Naive B cell (primary cell): ENCODE results near the gene MYO1D. TPM values are rescaled to one million over a fixed set of nuclear protein-coding genes. Genes with fewer than 3 reads are reported as not detected.

ENCODE experiments used
- ATAC-seq, 2 donors: fragments of 150-1000 bp; cut with Tn5 transposase; 2 replicates each; pipeline ENCODE4 v1.10.0; 2021; ENCODE audit warnings: low read depth in 2 of 2, mild to moderate bottlenecking in 2 of 2, moderate library complexity in 2 of 2
- DNase-seq: peaks from one replicate; pipeline ENCODE4 v3.0.0; 2022
- H3K27ac Mint-ChIP-seq, 6 donors: one replicate each; pipeline ENCODE4 v1.8.0; 2020 to 2022; ENCODE audit warnings: mild to moderate bottlenecking in 6 of 6, mixed read lengths in 6 of 6, moderate library complexity in 5 of 6, inconsistent platforms in 2 of 6
- H3K27me3 Mint-ChIP-seq, 3 donors: one replicate each; pipeline ENCODE4 v1.8.0; 2021 to 2022; ENCODE audit warnings: mixed read lengths in 3 of 3, mild to moderate bottlenecking in 1 of 3
- H3K36me3 Mint-ChIP-seq, 2 donors: one replicate each; pipeline ENCODE4 v1.8.0; 2020 to 2022; ENCODE audit warnings: mixed read lengths in 2 of 2, inconsistent platforms in 1 of 2, mild to moderate bottlenecking in 1 of 2
- H3K4me1 Mint-ChIP-seq, 3 donors: one replicate each; pipeline ENCODE4 v1.8.0; 2020 to 2022; ENCODE audit warnings: mixed read lengths in 3 of 3, inconsistent platforms in 1 of 3, mild to moderate bottlenecking in 1 of 3, moderate library complexity in 1 of 3
- H3K4me3 Mint-ChIP-seq, 8 donors: one replicate each; pipeline ENCODE4 v1.8.0; 2020 to 2022; ENCODE audit warnings: mild to moderate bottlenecking in 8 of 8, mixed read lengths in 8 of 8, moderate library complexity in 8 of 8, inconsistent platforms in 2 of 8
- H3K9me3 Mint-ChIP-seq, 7 donors: one replicate each; pipeline ENCODE4 v1.8.0; 2020 to 2022; ENCODE audit warnings: mixed read lengths in 7 of 7, mild to moderate bottlenecking in 5 of 7, inconsistent platforms in 2 of 7, moderate library complexity in 1 of 7
- polyA plus RNA-seq, 6 donors: library from polyadenylated mRNA; unstranded; fragments of 300-500 nt; fragmentation: Illumina TruSeq; gene quantifications; one replicate each; pipeline ENCODE4 v1.2.3, GENCODE V29; 2021; ENCODE audit warnings: low read depth in 6 of 6

MYO1D gene
- polyA plus RNA-seq, 6 donors from 2014 or later: 1.9 to 3.7 (median 2.6) TPM

- Mint-ChIP-seq H3K9me3 (no peaks in the 10 kb centered on the region), H3K4me3 (no peak overlapping the region), H3K27ac (peak overlapping the region in 5 of 6 donors; percentile 5 to 95 (median 63)), H3K4me1 (peaks cover 4 to 22% (median 18%) of the 10 kb centered on the region in 3 donors), H3K36me3 (peaks cover 8 to 25% of the 10 kb centered on the region in 2 donors), H3K27me3 (no peaks in the 10 kb centered on the region)
- no peak for ATAC-seq
- DNase-seq: no peak
Observed at GRCh38 chr17:32481193-32481592, 395.7 kb downstream of the MYO1D start.

GRCh38 chr17:32479074-32479617 lies 397.8 kb downstream of the MYO1D start:
- peaks cover 4 to 14% (median 9%) of the 10 kb centered on the region in 3 donors for H3K4me1 Mint-ChIP-seq

GRCh38 chr17:32477220-32477619 lies 399.7 kb downstream of the MYO1D start:
- H3K4me1 Mint-ChIP-seq: peaks cover 0 to 4% (median 0%) of the 10 kb centered on the region in 3 donors
- no peaks in the 10 kb centered on the region for H3K27me3 Mint-ChIP-seq
- peaks cover 13 to 36% of the 10 kb centered on the region in 2 donors for H3K36me3 Mint-ChIP-seq
- no peak for DNase-seq
- no peaks in the 10 kb centered on the region for H3K9me3 Mint-ChIP-seq
- no peak for ATAC-seq
- no peak overlapping the region for H3K4me3 Mint-ChIP-seq
- H3K27ac Mint-ChIP-seq: peak overlapping the region in 2 of 6 donors; percentile 56 to 64

More at GRCh38 chr17:32479074-32479617, 397.8 kb downstream of the MYO1D start:
- DNase-seq (no peak), ATAC-seq (no peak)
- Mint-ChIP-seq H3K27ac (no peak overlapping the region), H3K9me3 (no peaks in the 10 kb centered on the region), H3K27me3 (no peaks in the 10 kb centered on the region), H3K36me3 (peaks cover 8 to 37% of the 10 kb centered on the region in 2 donors), H3K4me3 (no peak overlapping the region)

- no peak overlapping the region for H3K4me3 Mint-ChIP-seq
- H3K36me3 Mint-ChIP-seq: peaks cover 26 to 32% of the 10 kb centered on the region in 2 donors
- no peaks in the 10 kb centered on the region for H3K27me3 Mint-ChIP-seq
- H3K27ac Mint-ChIP-seq: no peak overlapping the region
- DNase-seq (no peak), ATAC-seq (no peak)
- H3K4me1 Mint-ChIP-seq: peaks cover 0 to 11% (median 0%) of the 10 kb centered on the region in 3 donors
- no peaks in the 10 kb centered on the region for H3K9me3 Mint-ChIP-seq
Observed at GRCh38 chr17:32475258-32475657, 401.7 kb downstream of the MYO1D start.

GRCh38 chr17:32471652-32472051 lies 405.3 kb downstream of the MYO1D start:
- peak overlapping the region in 2 of 6 donors; percentile 42 to 47 for H3K27ac Mint-ChIP-seq
- no peak for ATAC-seq
- H3K4me3 Mint-ChIP-seq: no peak overlapping the region
- DNase-seq: no peak
- no peaks in the 10 kb centered on the region for H3K27me3 Mint-ChIP-seq
- H3K9me3 Mint-ChIP-seq: peaks cover 0 to 1% (median 0%) of the 10 kb centered on the region in 7 donors
- H3K36me3 Mint-ChIP-seq: peaks cover 37 to 38% of the 10 kb centered on the region in 2 donors
- peaks cover 0 to 6% (median 0%) of the 10 kb centered on the region in 3 donors for H3K4me1 Mint-ChIP-seq

- ATAC-seq (no peak), DNase-seq (no peak)
- H3K9me3 Mint-ChIP-seq: peaks cover 0 to 1% (median 0%) of the 10 kb centered on the region in 7 donors
- no peaks in the 10 kb centered on the region for H3K27me3 Mint-ChIP-seq
- H3K4me3 Mint-ChIP-seq: no peak overlapping the region
- H3K4me1 Mint-ChIP-seq: peaks cover 0 to 6% (median 0%) of the 10 kb centered on the region in 3 donors
- peaks cover 37 to 42% of the 10 kb centered on the region in 2 donors for H3K36me3 Mint-ChIP-seq
- peak overlapping the region in 2 of 6 donors; percentile 32 to 79 for H3K27ac Mint-ChIP-seq
Observed at GRCh38 chr17:32470405-32471167, 406.3 kb downstream of the MYO1D start.

- peaks cover 0 to 1% (median 0%) of the 10 kb centered on the region in 7 donors for H3K9me3 Mint-ChIP-seq
- ATAC-seq (no peak), DNase-seq (no peak)
- no peak overlapping the region for H3K27ac Mint-ChIP-seq
- no peak overlapping the region for H3K4me3 Mint-ChIP-seq
- peaks cover 0 to 6% (median 0%) of the 10 kb centered on the region in 3 donors for H3K4me1 Mint-ChIP-seq
- no peaks in the 10 kb centered on the region for H3K27me3 Mint-ChIP-seq
- H3K36me3 Mint-ChIP-seq: peaks cover 25 to 37% of the 10 kb centered on the region in 2 donors
Observed at GRCh38 chr17:32467949-32468348, 409.0 kb downstream of the MYO1D start.

GRCh38 chr17:32464374-32464773 lies 412.6 kb downstream of the MYO1D start:
- Mint-ChIP-seq H3K4me3 (no peak overlapping the region), H3K27me3 (no peaks in the 10 kb centered on the region), H3K9me3 (peaks cover 0 to 1% (median 0%) of the 10 kb centered on the region in 7 donors), H3K4me1 (peaks cover 8 to 22% (median 10%) of the 10 kb centered on the region in 3 donors), H3K27ac (no peak overlapping the region), H3K36me3 (peaks cover 28 to 31% of the 10 kb centered on the region in 2 donors)
- DNase-seq (no peak), ATAC-seq (no peak)

- ATAC-seq (no peak), DNase-seq (no peak)
- Mint-ChIP-seq H3K36me3 (peaks cover 32 to 33% of the 10 kb centered on the region in 2 donors), H3K9me3 (peaks cover 0 to 1% (median 0%) of the 10 kb centered on the region in 7 donors), H3K27me3 (no peaks in the 10 kb centered on the region), H3K4me1 (peaks cover 10 to 30% (median 11%) of the 10 kb centered on the region in 3 donors), H3K27ac (no peak overlapping the region), H3K4me3 (no peak overlapping the region)
Observed at GRCh38 chr17:32463304-32463703, 413.6 kb downstream of the MYO1D start.

GRCh38 chr17:32461853-32462617 lies 414.9 kb downstream of the MYO1D start:
- Mint-ChIP-seq H3K27ac (peak overlapping the region in 3 of 6 donors; percentile 16 to 65 (median 22)), H3K36me3 (peaks cover 26 to 31% of the 10 kb centered on the region in 2 donors), H3K27me3 (no peaks in the 10 kb centered on the region), H3K4me1 (peaks cover 10 to 37% (median 14%) of the 10 kb centered on the region in 3 donors), H3K4me3 (no peak overlapping the region), H3K9me3 (no peaks in the 10 kb centered on the region)
- peak; percentile 80 to 82 for ATAC-seq
- DNase-seq: peak; percentile 54

GRCh38 chr17:32461498-32461852 lies 415.4 kb downstream of the MYO1D start:
- no peak for DNase-seq
- peak overlapping the region in 3 of 6 donors; percentile 16 to 75 (median 57) for H3K27ac Mint-ChIP-seq
- no peaks in the 10 kb centered on the region for H3K9me3 Mint-ChIP-seq
- no peaks in the 10 kb centered on the region for H3K27me3 Mint-ChIP-seq
- peaks cover 25 to 31% of the 10 kb centered on the region in 2 donors for H3K36me3 Mint-ChIP-seq
- peaks cover 10 to 37% (median 14%) of the 10 kb centered on the region in 3 donors for H3K4me1 Mint-ChIP-seq
- peak in 1 of 2 donors; percentile 13 for ATAC-seq
- no peak overlapping the region for H3K4me3 Mint-ChIP-seq

GRCh38 chr17:32460054-32460453 lies 416.9 kb downstream of the MYO1D start:
- Mint-ChIP-seq H3K27me3 (no peaks in the 10 kb centered on the region), H3K4me3 (no peak overlapping the region), H3K27ac (peak overlapping the region in 3 of 6 donors; percentile 6 to 30 (median 12)), H3K36me3 (peaks cover 23 to 33% of the 10 kb centered on the region in 2 donors), H3K9me3 (no peaks in the 10 kb centered on the region), H3K4me1 (peaks cover 10 to 37% (median 14%) of the 10 kb centered on the region in 3 donors)
- ATAC-seq (no peak), DNase-seq (no peak)

- peak overlapping the region in 2 of 6 donors; percentile 2 to 80 for H3K27ac Mint-ChIP-seq
- no peak overlapping the region for H3K4me3 Mint-ChIP-seq
- H3K36me3 Mint-ChIP-seq: peaks cover 31 to 50% of the 10 kb centered on the region in 2 donors
- no peak for ATAC-seq
- no peaks in the 10 kb centered on the region for H3K9me3 Mint-ChIP-seq
- H3K27me3 Mint-ChIP-seq: no peaks in the 10 kb centered on the region
- no peak for DNase-seq
- H3K4me1 Mint-ChIP-seq: peaks cover 10 to 37% (median 18%) of the 10 kb centered on the region in 3 donors
Observed at GRCh38 chr17:32458371-32458770, 418.6 kb downstream of the MYO1D start.
